Measurements from ENCODE around the gene CFAP157. TPM values are rescaled to one million over a fixed set of nuclear protein-coding genes. Genes with fewer than 3 reads are reported as not detected.

The CFAP157 gene
- total RNA-seq, 1 donor from 2014 or later, result 0.29 TPM

DNA sequence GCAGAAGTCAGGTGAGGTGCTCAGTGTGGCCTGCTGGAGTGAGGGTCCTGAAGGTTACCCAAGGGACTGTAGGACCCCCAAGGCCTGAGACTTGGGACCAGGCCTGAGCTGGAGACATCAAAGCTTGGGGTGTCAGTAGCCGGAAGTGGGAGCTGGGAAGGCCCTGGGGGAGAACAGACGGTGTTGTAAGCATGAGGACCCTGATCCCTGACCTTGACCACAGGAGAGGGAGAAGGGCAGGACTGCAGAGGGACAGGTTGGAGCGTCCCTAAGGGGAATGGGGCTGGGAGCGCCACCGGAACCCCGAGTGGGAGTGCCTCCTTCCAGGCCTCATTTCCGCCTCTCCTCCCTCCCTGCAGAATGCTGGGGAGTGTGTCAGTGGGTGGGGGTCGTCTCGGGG, 9.6 kb downstream of the CFAP157 start:
- no peaks in the 10 kb centered on the region for H3K36me3 ChIP-seq
- TF ChIP-seq, protein P1, sequence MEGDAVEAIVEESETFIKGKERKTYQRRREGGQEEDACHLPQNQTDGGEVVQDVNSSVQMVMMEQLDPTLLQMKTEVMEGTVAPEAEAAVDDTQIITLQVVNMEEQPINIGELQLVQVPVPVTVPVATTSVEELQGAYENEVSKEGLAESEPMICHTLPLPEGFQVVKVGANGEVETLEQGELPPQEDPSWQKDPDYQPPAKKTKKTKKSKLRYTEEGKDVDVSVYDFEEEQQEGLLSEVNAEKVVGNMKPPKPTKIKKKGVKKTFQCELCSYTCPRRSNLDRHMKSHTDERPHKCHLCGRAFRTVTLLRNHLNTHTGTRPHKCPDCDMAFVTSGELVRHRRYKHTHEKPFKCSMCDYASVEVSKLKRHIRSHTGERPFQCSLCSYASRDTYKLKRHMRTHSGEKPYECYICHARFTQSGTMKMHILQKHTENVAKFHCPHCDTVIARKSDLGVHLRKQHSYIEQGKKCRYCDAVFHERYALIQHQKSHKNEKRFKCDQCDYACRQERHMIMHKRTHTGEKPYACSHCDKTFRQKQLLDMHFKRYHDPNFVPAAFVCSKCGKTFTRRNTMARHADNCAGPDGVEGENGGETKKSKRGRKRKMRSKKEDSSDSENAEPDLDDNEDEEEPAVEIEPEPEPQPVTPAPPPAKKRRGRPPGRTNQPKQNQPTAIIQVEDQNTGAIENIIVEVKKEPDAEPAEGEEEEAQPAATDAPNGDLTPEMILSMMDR (IDR thresholded peaks at IDR 0.05), result no peak
- no peaks in the 10 kb centered on the region for H3K9me3 ChIP-seq
- no peaks in the 10 kb centered on the region for H3K27me3 ChIP-seq
- DNase-seq (no peak), ATAC-seq (no peak)
- H3K4me1 ChIP-seq, result peaks cover 12% of the 10 kb centered on the region
- intact Hi-C loops (cut with DNase I), result no loop called here
- peak overlapping the region; percentile 91 for H3K4me3 ChIP-seq
- H3K27ac ChIP-seq, result peak overlapping the region; percentile 83

DNA sequence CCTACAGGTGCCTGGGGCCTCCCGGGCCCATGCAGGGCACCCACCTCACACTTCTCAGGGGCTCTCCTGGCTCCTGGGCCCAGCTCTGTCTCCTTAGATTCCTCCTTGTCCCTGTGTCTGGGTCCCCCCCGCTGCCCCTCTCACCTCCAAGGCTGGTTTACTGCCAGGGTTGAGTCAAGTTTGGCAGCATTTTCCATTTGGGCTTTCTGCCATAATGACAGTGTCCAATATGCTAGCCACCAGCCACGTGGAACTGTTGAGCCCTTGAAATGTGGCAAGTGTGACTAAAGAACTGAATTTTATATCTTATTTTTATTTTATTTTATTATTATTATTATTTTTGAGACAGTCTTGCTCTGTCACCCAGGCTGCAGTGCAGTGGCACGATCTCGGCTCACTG, 11.0 kb downstream of the CFAP157 start:
- ATAC-seq (no peak), DNase-seq (no peak)
- H3K36me3 ChIP-seq, result no peaks in the 10 kb centered on the region
- H3K27me3 ChIP-seq, result no peaks in the 10 kb centered on the region
- H3K4me3 ChIP-seq, result no peak overlapping the region
- no peak overlapping the region for H3K27ac ChIP-seq
- H3K4me1 ChIP-seq, result peaks cover 12% of the 10 kb centered on the region
- H3K9me3 ChIP-seq, result no peaks in the 10 kb centered on the region
- TF ChIP-seq, protein P1 (IDR thresholded peaks at IDR 0.05), result no peak
- intact Hi-C loops (cut with DNase I), result no loop called here

DNA sequence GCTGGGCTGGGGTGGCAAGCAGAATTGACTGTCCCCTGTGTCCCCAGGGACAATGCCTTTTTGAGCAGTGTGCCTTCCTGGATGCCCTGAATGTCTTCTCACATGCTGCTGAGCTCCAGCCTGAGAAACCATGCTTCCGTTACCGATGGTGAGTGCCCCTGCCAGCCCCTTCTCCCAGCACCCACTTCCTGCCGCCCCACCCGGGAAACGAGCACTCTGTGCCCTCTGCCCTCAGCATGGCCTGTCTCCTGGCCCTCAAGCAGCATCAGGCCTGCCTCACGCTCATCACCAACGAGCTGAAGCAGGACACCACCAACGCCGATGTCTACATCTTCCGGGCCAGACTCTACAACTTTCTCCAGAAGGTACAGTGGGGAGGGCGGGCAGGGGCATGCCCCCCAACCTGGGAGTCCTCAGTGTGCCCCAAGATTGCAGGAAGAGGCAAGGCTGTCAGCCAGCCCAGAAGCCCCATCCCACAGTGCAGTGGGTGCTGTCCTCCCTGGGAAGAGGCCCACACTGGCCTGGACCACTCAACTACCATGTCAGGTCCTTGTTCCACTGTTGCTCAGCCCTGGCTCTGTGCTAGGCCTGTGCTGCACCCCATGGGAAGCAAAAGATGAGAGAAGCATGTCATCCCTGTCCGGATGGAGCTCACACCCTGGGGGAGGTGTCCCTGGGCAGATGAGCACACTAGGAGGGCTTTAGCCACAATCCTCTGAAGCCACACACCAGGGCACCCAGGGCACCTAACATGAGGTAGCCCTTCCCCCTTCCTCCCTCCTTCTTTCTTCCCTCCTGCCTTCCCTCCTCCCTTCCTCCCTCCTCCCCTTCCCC, 13.5 kb downstream of the CFAP157 start:
- TF ChIP-seq, protein P1 (IDR thresholded peaks at IDR 0.05), result no peak
- DNase-seq (no peak), ATAC-seq (no peak)
- intact Hi-C loops (cut with DNase I), result loop anchor here (10.0 kb wide), 1 partner anchor 225 kb away; no protein-coding TSS in a partner anchor
- Histone ChIP-seq H3K9me3 (no peaks in the 10 kb centered on the region), H3K27me3 (no peaks in the 10 kb centered on the region), H3K4me3 (no peak overlapping the region), H3K4me1 (peaks cover 15% of the 10 kb centered on the region), H3K27ac (no peak overlapping the region), H3K36me3 (no peaks in the 10 kb centered on the region)

DNA sequence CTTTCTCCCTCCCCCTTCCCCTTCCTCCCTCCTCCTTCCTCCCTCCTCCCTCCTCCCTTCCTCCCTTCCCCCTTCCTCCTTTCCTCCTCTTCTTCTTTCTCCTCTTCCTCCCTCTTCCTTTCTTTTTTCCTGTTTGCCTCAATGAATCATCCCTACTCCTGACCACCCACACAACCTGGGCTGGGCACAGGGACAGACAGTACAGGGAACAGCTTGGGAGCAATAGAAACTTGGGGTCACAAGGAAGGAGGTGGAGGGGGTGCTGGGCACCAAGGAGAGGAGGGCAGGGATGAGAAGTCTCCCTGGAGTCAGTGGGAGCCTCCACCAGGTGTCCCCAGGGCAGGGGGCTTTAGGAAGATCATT, 14.1 kb downstream of the CFAP157 start:
- TF ChIP-seq, protein P1 (IDR thresholded peaks at IDR 0.05), result no peak
- no peaks in the 10 kb centered on the region for H3K27me3 ChIP-seq
- no peak overlapping the region for H3K4me3 ChIP-seq
- H3K27ac ChIP-seq, result no peak overlapping the region
- DNase-seq (no peak), ATAC-seq (no peak)
- peaks cover 15% of the 10 kb centered on the region for H3K4me1 ChIP-seq
- H3K36me3 ChIP-seq, result no peaks in the 10 kb centered on the region
- intact Hi-C loops (cut with DNase I), result loop anchor here (10.0 kb wide), 1 partner anchor 226 kb away; no protein-coding TSS in a partner anchor
- H3K9me3 ChIP-seq, result no peaks in the 10 kb centered on the region

DNA sequence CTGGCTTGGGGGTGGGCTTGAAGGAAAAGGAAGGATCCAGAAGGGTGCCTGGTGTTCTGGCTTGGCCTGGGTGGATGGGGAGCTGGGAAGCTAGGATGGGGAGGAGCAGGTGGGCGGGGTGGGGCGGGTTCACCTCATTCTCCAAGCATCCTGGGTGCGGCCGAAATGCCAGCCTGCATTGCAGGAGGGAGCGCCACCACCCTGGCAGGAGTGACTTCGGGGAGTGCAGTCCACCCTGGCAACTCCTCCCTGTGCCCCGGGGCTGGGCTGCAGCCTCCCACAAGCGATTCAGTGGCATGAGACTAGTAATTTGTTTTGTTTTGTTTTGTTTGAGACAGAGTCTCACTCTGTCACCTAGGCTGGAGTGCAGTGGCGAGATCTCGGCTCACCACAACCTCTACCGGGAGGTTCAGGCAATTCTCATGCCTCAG, 14.6 kb downstream of the CFAP157 start:
- DNase-seq, result no peak
- H3K9me3 ChIP-seq, result no peaks in the 10 kb centered on the region
- TF ChIP-seq, protein P1 (IDR thresholded peaks at IDR 0.05), result no peak
- no peaks in the 10 kb centered on the region for H3K36me3 ChIP-seq
- peak; percentile 15 for ATAC-seq
- no peaks in the 10 kb centered on the region for H3K27me3 ChIP-seq
- H3K4me1 ChIP-seq, result peaks cover 10% of the 10 kb centered on the region
- H3K4me3 ChIP-seq, result no peak overlapping the region
- no peak overlapping the region for H3K27ac ChIP-seq
- intact Hi-C loops (cut with DNase I), result loop anchor here (10.0 kb wide), 1 partner anchor 227 kb away; no protein-coding TSS in a partner anchor

All from upper lobe of right lung (tissue), 1 donor.